Stimulated activated naive CD8-positive, alpha-beta T cell treated with anti-CD3 and anti-CD28 coated beads, Interleukin-15, Interleukin-2, amounts not matched to agents 100 ng/mL and 50 ng/mL, for 24 hours (primary cell): ENCODE measurements around the gene OXA1L.
"Not testable (repeated sequence)": the region's sequence is repeated elsewhere in the genome, so short reads cannot be mapped to it uniquely, and the experiment has no call there.

Source experiments
- H3K27ac Mint-ChIP-seq: one replicate; pipeline ENCODE4 v1.8.0; 2021; ENCODE audit warnings: mild to moderate bottlenecking, mixed read lengths
- H3K27me3 Mint-ChIP-seq: one replicate; pipeline ENCODE4 v1.8.0; 2021; ENCODE audit warnings: mixed read lengths
- H3K36me3 Mint-ChIP-seq: one replicate; pipeline ENCODE4 v1.8.0; 2021; ENCODE audit warnings: low read depth, mixed read lengths
- H3K4me1 Mint-ChIP-seq: one replicate; pipeline ENCODE4 v1.8.0; 2021; ENCODE audit warnings: low read depth, mixed read lengths
- H3K4me3 Mint-ChIP-seq: one replicate; pipeline ENCODE4 v1.8.0; 2021; ENCODE audit warnings: mild to moderate bottlenecking, mixed read lengths
- H3K9me3 Mint-ChIP-seq: one replicate; pipeline ENCODE4 v1.8.0; 2021; ENCODE audit warnings: mixed read lengths

OXA1L gene

DNA sequence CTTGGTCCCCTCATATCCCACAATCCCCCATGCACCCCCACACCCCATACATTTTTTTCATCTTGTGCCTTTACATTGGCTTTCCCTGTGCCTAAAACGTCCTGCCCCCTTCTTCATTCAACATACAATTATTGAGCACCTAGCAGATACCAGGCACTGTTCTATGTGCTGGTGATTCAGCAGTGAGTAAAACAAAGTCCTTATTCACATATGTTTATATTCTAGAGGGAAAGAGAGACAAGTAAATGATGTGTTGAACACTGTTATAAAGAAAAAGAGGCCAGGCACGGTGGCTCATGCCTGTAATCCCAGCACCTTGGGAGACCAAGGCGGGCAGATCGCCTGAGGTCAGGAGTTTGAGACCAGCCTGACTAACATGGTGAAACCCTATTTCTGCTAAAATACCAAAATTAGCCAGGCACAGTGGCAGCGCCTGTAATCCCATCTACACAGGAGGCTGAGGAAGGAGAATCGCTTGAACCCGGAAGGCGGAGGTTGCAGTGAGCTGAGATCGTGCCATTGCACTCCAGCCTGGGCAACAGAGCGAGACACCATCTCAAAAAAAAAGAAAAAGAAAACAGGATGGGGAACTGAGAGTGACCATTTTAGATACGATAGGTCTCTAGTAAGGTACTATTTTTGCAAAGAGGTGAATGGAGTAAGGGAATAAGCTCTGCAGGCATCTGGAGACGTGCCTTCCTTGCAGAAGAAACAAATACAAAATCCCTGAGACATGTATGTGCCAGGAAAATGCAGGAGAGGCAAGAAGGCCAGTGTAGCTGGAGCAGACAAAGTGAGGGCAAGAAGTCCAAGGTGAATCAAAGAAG lies 36.6 kb downstream of the OXA1L start:
- no peak overlapping the region for H3K27ac Mint-ChIP-seq
- H3K4me1 Mint-ChIP-seq: peaks cover 12% of the 10 kb centered on the region
- no peaks in the 10 kb centered on the region for H3K36me3 Mint-ChIP-seq
- no peaks in the 10 kb centered on the region for H3K9me3 Mint-ChIP-seq
- H3K27me3 Mint-ChIP-seq: peaks cover 24% of the 10 kb centered on the region
- H3K4me3 Mint-ChIP-seq: no peak overlapping the region

DNA sequence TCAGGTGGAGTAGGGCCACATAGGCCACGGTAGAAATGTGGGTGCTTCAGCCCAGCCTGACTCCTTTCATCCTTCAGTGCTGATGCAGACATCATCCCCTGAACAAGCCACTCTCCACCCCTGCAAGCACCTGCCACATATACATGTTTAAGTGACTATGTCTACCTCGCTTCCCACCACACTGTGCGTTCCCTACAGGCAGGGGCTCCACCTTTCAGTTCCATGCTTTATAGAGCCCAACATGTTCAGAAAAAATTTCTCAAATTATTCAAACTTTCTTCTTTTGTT lies 37.1 kb downstream of the OXA1L start:
- Mint-ChIP-seq H3K27ac (no peak overlapping the region), H3K36me3 (no peaks in the 10 kb centered on the region), H3K4me3 (no peak overlapping the region), H3K27me3 (peaks cover 23% of the 10 kb centered on the region), H3K9me3 (no peaks in the 10 kb centered on the region), H3K4me1 (peaks cover 12% of the 10 kb centered on the region)

DNA sequence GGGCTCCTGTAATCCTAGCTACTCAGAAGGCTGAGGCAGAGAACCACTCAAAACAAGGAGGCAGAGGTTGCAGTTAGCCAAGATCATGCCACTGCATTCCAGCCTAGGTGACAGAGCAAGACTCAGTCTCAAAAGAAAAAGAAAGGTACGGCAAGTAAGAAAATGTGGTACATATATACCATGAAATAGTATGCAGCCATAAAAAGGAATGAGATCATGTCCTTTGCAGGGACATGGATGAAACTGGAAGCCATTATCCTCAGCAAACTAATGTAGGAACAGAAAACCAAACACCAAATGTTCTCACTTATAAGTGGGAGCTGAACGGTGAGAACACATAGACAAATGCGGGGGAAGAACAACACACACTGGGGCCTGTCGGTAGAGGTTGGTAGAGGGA lies 38.7 kb downstream of the OXA1L start:
- not testable (repeated sequence) for H3K36me3 Mint-ChIP-seq, H3K9me3 Mint-ChIP-seq, H3K4me3 Mint-ChIP-seq
- H3K4me1 Mint-ChIP-seq: peaks cover 12% of the 10 kb centered on the region
- peaks cover 10% of the 10 kb centered on the region for H3K27me3 Mint-ChIP-seq
- H3K27ac Mint-ChIP-seq: peak overlapping the region; percentile 26

DNA sequence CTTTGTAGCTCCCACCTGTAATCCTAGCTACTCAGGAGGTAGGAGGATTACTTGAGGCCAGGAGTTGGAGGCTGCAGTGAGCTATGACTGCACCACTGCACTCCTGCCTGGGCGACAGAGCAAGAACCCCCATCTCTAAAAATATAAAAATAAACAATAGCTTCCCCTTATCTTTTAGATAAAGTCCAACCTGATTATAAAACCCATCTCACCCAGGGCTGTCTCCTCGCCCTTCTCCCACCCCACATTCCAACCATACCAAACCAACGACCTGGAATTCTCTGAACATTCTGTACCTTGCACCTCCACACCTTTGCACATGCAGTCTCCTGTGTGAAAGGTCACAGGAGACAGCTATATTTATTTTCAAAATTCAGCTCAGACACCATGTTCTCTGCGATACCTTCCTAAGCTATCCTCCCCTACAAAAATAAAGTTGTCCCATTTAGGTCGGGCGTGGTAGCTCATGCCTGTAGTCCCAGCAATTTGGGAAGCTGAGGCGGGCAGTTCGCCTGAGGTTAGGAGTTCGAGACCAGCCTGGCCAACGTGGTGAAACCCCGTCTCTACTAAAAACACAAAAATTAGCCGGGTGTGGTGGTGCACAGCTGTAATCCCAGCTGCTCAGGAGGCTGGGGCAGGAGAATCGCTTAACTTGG lies 41.1 kb downstream of the OXA1L start:
- Mint-ChIP-seq H3K27me3 (peaks cover 4% of the 10 kb centered on the region), H3K36me3 (no peaks in the 10 kb centered on the region), H3K4me3 (no peak overlapping the region), H3K4me1 (peaks cover 12% of the 10 kb centered on the region), H3K27ac (no peak overlapping the region), H3K9me3 (no peaks in the 10 kb centered on the region)

DNA sequence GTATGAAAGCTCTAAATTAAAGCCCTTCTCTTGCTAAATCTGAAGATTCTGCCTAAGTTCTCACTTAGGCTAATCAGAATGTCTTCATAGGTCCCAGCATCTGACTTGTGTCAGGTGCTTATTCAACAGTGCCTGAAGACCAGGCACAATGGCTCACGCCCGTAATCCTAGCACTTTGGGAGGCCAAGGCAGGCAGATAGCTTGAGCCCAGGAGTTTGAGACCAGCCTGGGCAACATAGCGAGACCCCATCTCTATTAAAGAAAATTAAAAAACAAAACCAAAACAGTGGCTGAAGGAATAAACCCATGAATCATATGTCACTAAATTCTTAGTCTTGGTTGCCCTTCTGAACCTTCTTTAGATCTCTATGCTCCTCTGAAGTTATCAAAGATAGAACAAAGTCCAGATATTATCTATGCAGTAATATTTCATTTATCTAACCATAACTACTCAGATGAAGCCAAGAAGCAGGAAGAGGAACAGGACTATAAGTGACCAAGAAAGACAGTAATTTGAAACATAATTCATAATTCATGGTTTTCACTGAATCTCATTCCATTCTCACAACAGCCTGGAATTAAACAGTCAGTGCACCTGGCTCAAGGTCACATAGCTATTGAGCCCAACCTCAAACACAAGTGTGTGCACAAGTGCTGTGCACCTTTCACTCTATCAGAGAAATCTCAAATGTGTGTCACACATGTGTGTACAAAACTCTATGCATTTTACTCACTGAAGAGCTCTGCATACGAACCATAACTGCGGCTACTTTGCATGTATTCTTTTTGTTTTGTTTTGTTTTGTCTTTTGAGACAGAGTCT lies 42.1 kb downstream of the OXA1L start:
- peaks cover 12% of the 10 kb centered on the region for H3K4me1 Mint-ChIP-seq
- H3K27ac Mint-ChIP-seq: no peak overlapping the region
- H3K9me3 Mint-ChIP-seq: no peaks in the 10 kb centered on the region
- peaks cover 4% of the 10 kb centered on the region for H3K27me3 Mint-ChIP-seq
- no peak overlapping the region for H3K4me3 Mint-ChIP-seq
- H3K36me3 Mint-ChIP-seq: no peaks in the 10 kb centered on the region

DNA sequence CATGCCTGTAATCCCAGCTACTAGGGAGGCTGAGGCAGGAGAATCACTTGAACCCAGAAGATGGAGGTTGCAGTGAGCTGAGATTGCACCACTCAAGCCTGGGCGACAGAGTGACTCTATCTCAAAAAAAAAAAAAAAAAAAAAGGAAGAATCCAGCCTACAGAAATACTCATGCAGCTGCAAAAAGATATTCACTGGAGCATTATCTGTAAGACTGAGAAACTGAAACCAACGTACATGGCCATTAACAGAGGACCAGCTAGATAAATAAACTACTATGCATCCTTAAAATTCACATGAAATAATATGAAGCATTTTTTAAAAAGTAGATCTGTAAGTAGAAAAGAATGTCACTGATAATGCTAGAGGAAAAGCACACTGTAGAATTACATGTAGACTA lies 45.2 kb downstream of the OXA1L start:
- no peaks in the 10 kb centered on the region for H3K9me3 Mint-ChIP-seq
- H3K4me3 Mint-ChIP-seq: no peak overlapping the region
- no peak overlapping the region for H3K27ac Mint-ChIP-seq
- H3K27me3 Mint-ChIP-seq: peaks cover 4% of the 10 kb centered on the region
- H3K36me3 Mint-ChIP-seq: no peaks in the 10 kb centered on the region
- peaks cover 10% of the 10 kb centered on the region for H3K4me1 Mint-ChIP-seq

DNA sequence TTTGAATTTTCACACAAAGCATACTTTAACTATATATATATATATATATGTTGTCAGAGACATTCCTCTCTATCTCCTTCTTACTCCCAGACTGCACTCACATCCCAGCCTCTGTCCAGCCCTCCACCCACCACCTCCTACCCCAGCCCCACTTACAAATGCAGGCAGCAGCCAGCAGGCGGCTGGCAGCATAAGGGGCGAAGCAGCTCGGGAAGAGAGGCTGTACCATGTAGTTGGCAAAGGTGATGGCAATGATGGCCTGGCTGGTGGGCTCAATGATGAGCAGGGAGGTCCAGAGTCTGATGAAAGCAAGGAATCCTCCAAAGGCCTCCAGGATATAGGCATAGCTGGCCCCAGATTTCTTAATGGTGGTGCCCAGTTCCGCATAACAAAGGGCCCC lies 46.3 kb downstream of the OXA1L start:
- Mint-ChIP-seq H3K9me3 (no peaks in the 10 kb centered on the region), H3K4me1 (peaks cover 10% of the 10 kb centered on the region), H3K36me3 (no peaks in the 10 kb centered on the region), H3K27me3 (peaks cover 4% of the 10 kb centered on the region), H3K4me3 (no peak overlapping the region), H3K27ac (no peak overlapping the region)

DNA sequence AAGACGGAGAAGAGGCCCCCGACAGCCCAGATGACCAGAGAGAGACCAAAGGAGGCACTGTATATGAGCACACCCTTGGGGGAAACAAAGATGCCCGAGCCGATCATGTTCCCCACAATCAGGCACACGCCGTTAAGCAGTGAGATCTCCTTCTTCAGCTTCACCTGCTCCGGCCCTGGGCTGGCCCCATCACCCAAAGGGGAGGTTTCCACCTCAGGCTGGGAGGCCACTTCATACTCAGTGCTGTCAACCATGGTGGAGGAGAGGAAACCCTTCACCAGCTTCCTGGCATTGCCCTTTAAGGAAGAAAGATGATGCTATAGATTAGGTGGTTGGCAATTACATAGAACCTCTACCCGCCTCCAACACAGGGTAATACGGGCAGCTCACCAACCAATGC lies 46.7 kb downstream of the OXA1L start:
- Mint-ChIP-seq H3K9me3 (no peaks in the 10 kb centered on the region), H3K27ac (no peak overlapping the region), H3K36me3 (no peaks in the 10 kb centered on the region), H3K27me3 (peaks cover 4% of the 10 kb centered on the region), H3K4me1 (peaks cover 10% of the 10 kb centered on the region), H3K4me3 (no peak overlapping the region)

DNA sequence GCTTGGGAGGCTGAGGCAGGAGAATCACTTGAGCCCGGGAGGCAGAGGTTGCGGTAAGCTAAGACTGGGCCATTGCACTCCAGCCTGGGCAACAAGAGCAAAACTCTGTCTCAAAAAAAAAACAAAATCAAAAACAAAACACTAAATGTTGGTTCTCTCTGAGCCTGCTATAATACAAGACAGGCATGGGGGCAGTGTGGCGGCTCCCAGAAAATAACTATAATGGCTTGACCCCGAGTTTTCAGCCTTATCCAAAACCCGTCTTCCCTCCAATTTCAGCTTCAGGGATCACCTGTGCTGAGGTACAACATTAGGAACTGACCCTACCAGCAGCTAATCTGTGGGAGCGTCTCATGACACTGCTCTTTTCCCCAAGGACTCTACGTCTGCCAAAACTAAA lies 47.9 kb downstream of the OXA1L start:
- H3K36me3 Mint-ChIP-seq: no peaks in the 10 kb centered on the region
- H3K27me3 Mint-ChIP-seq: peaks cover 4% of the 10 kb centered on the region
- peaks cover 17% of the 10 kb centered on the region for H3K4me1 Mint-ChIP-seq
- no peak overlapping the region for H3K4me3 Mint-ChIP-seq
- no peaks in the 10 kb centered on the region for H3K9me3 Mint-ChIP-seq
- H3K27ac Mint-ChIP-seq: no peak overlapping the region

DNA sequence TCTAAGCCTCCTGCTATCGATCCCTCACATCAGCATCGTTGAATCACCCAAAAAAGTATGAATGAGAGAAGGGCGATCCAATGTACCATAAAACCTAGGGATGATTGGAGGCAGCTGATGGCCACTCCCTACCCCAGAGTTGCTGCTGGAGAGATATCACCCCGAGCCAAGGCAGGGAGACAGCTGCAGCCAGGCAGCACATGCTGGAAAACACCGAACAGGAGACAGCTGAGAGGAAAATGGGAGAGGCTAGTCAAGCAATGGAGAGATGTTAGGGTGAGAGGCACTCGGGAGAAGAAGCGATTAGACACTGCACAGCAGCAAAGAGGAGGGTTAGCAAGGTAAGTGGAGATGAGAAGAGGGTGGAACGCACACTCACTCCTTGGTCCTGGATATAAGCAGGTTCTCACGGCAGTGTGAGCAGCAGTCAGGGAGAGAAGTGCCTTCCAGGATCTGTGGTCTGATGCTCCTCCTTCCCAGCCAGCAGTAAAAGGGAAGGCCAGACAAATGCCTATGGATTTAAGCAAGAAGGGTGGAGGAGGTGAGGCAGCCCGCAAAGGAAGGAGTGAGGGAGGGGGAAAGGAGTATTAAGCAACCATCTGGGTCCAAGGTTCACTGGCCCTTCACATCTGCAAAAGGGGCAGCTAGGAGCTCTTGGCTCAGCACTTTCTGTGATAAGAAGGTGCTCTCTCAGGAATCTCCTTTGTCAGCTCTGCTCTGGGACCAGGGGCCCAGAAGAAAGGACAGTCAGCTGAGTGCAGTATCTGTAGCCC lies 48.6 kb downstream of the OXA1L start, which contains the start of gene SLC7A7:
Gene SLC7A7 (minus strand): TSS at position 495 of the 773 bp plus-strand sequence. CDS start 2,037 bp downstream, outside the sequence.
- Mint-ChIP-seq H3K4me3 (no peak within 1 kb of the TSS), H3K27me3 (peaks cover 4% of the 10 kb centered on the region), H3K9me3 (no peaks in the 10 kb centered on the region), H3K36me3 (no peaks in the 10 kb centered on the region), H3K4me1 (peaks cover 25% of the 10 kb centered on the region), H3K27ac (no peak within 1 kb of the TSS)

DNA sequence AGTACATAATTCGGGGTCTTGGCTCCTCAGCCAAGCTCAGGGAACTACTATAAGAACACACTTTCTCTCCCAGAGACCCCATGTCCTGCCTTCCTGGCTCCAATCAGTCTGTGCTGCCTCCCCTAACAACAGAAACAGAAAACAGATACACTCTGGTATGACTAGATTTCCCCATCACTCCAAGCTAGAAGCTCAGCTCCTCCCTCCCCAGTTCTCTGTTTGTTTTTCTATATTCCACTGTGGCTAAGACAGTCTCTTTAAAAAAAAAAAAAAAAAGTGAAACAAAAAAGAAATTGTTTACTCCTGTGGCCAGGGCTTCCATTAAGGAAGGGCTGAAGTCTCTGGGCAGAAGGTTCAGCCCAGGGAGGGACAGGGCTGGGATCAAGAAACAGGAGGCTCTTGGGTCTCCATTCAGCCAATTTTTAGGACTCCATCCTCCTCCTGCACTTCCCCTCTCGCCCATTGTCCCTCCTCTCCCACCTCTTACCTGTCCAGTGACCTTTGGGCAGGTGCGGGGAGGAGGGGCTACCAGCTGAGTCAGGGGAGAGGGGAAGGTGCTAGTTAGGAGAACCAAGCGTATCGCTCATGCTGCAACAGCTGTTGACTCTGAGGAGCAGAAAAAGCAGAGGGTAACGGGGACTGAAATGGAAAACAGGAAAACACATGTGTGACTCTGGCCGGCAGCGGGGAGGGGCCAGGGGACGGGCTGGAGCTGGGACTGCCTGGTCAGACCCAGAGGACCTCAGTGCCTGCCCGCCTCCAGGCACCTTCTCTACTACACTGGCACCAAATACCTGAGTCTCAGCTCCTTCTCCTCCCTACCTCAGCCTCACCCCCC lies 52.9 kb downstream of the OXA1L start:
- Mint-ChIP-seq H3K36me3 (no peaks in the 10 kb centered on the region), H3K27ac (peak overlapping the region; percentile 19), H3K9me3 (no peaks in the 10 kb centered on the region), H3K4me3 (no peak overlapping the region), H3K27me3 (peaks cover 6% of the 10 kb centered on the region), H3K4me1 (peaks cover 31% of the 10 kb centered on the region)

DNA sequence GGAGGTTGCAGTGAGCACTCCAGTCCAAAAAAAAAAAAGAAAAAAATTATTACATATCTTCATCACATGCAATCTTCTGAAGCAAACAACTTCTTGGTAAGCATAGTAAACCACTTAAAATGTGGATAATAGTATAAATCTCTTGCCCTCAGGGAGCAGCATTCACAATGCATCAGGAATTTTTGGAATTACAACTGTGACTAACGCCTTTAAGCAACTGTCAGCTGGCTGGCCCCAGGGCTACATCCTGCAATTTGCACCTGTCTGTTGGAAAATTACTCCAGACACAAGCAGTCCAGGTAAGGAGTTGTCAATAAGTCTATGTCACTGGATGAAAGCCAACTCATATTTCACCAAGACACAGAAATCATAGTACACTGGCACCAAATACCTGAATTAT lies 54.2 kb downstream of the OXA1L start:
- no peak overlapping the region for H3K4me3 Mint-ChIP-seq
- H3K4me1 Mint-ChIP-seq: peaks cover 41% of the 10 kb centered on the region
- H3K27me3 Mint-ChIP-seq: peaks cover 9% of the 10 kb centered on the region
- no peaks in the 10 kb centered on the region for H3K9me3 Mint-ChIP-seq
- no peaks in the 10 kb centered on the region for H3K36me3 Mint-ChIP-seq
- no peak overlapping the region for H3K27ac Mint-ChIP-seq

DNA sequence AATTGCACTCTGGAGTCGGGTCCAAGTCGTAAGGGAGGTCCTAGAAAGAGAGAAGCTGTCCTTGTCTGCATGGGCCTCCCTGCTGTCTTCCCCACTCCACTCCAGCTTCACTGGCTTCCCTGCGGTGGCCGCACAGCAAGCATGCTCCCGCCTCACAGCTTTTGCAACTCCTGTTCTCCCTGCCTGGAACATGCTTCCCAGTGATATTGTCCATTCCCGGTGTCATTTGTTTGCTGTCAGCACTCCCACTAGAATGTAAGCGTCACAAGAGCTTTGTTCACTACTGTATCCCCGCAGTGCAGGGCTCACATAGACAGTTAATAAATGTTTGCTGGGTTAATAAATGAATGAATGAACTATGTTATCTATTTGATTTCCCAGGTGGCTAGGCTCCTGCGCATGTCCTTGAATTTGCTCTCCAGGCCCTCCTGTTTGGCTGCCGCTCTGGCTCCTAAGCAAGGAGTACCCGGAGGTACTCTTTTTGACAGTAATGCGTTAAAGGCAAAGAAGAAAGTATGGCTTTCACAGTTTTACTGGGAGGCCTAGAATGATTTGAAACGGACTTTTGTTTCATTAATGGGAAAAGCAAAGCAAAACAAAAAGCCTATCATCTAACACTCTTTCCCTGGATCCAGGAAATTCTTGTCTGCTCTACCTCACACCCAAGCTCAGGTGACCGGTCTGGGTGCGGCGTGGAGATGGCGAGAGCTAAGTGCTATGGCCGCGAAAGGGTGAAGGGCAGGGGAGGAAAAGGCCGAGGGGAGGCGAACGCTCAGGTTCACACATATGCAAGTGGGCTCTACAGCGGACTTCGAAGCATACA lies 54.9 kb downstream of the OXA1L start:
- peaks cover 39% of the 10 kb centered on the region for H3K4me1 Mint-ChIP-seq
- H3K4me3 Mint-ChIP-seq: no peak overlapping the region
- no peaks in the 10 kb centered on the region for H3K36me3 Mint-ChIP-seq
- peaks cover 10% of the 10 kb centered on the region for H3K27me3 Mint-ChIP-seq
- no peak overlapping the region for H3K27ac Mint-ChIP-seq
- no peaks in the 10 kb centered on the region for H3K9me3 Mint-ChIP-seq
